GM12878 (cell line): ENCODE data around the gene KANTR. TPM values are rescaled to one million over a fixed set of nuclear protein-coding genes. Genes with fewer than 3 reads are reported as not detected.

Experiments used
- ATAC-seq: fragments of 200-7000 bp; cut with Tn5 transposase; 3 replicates; pipeline ENCODE4 v1.9.1; 2020; ENCODE audit warnings: mild to moderate bottlenecking, moderate library complexity
- BruUV-seq: library from RNA; stranded (reverse); fragments of 400-500 nt; replicated peaks from 2 replicates; lab custom pipeline; 2021; lab: Mats Ljungman, UMichigan
- CTCF ChIA-PET: fragments of 300-600 bp; sonication (Branson Sonifier 250); formaldehyde crosslinking; extraction: SDS; loops from one replicate; lab custom pipeline; 2021; ENCODE audit warnings: inconsistent platforms; lab: Yijun Ruan, JAX
- POLR2A ChIA-PET: fragments of 350-600 bp; formaldehyde crosslinking; extraction: SDS; loops from one replicate; lab custom pipeline; 2021; ENCODE audit warnings: inconsistent platforms; lab: Charles Lee
- RAD21 ChIA-PET: fragments of 300-600 bp; sonication (Branson Sonifier 250); formaldehyde crosslinking; loops from one replicate; lab custom pipeline; 2023; ENCODE audit warnings: antibody characterized with exemption; ENCODE audit not compliant: unreplicated experiment; lab: Charles Lee
- SMC1A ChIA-PET: fragments of 300-600 bp; sonication (Branson Sonifier 250); formaldehyde crosslinking; loops from one replicate; lab custom pipeline; 2023; ENCODE audit not compliant: unreplicated experiment, uncharacterized antibody; lab: Charles Lee
- DNase-seq: peaks from one replicate; pipeline ENCODE4 v3.0.0-alpha.2; 2011; ENCODE audit warnings: low read depth, low spot score
- FAIRE-seq: peaks from 3 replicates; lab custom pipeline; 2011; peaks lifted over from hg19 to GRCh38; lab: Jason Lieb, UNC
- H2AFZ ChIP-seq: 2 replicates; pipeline ENCODE4 v1.6.0; 2011; ENCODE audit warnings: low read depth, low read length, control low read depth; ENCODE audit not compliant: control insufficient read depth
- H3K27ac ChIP-seq: 2 replicates; pipeline ENCODE4 v1.5.1; 2011; ENCODE audit warnings: control low read depth; ENCODE audit not compliant: control insufficient read depth, insufficient read depth
- H3K27me3 ChIP-seq, 2 experiments: replicated peaks in 1 of 2; 2 replicates each; pipeline versions ENCODE4 v1.6.0 to v1.6.1; 2011; ENCODE audit warnings: low read length in 1 of 2; ENCODE audit not compliant: control insufficient read depth in 2 of 2, insufficient read depth in 2 of 2
- H3K36me3 ChIP-seq, 2 experiments: 2 replicates each; pipeline ENCODE4 v1.5.1; 2011; ENCODE audit warnings: low read length in 1 of 2; ENCODE audit not compliant: control insufficient read depth in 2 of 2, insufficient read depth in 2 of 2
- H3K4me1 ChIP-seq: 2 replicates; pipeline ENCODE4 v1.6.1; 2011; ENCODE audit warnings: mild to moderate bottlenecking, low read length, moderate library complexity, mixed read lengths; ENCODE audit not compliant: control insufficient read depth, insufficient read depth
- H3K4me2 ChIP-seq: 2 replicates; pipeline ENCODE4 v1.6.0; 2011; ENCODE audit warnings: control low read depth; ENCODE audit not compliant: control insufficient read depth, insufficient read depth
- H3K4me3 ChIP-seq: fragments of 200-600 bp; sonication (generic); 2 replicates; pipeline ENCODE4 v1.5.1; 2016
- H3K79me2 ChIP-seq: 2 replicates; pipeline ENCODE4 v1.6.0; 2011; ENCODE audit warnings: low read length; ENCODE audit not compliant: control insufficient read depth, insufficient read depth
- H3K9ac ChIP-seq: 2 replicates; pipeline ENCODE4 v1.8.0; 2011; ENCODE audit warnings: low read length, control low read depth, mixed read lengths; ENCODE audit not compliant: control insufficient read depth, insufficient read depth
- H3K9me3 ChIP-seq: replicated peaks from 3 replicates; pipeline ENCODE4 v1.5.1; 2011; ENCODE audit warnings: mild to moderate bottlenecking, low read length; ENCODE audit not compliant: control insufficient read depth, insufficient read depth
- H4K20me1 ChIP-seq: 2 replicates; pipeline ENCODE4 v1.6.0; 2011; ENCODE audit not compliant: control insufficient read depth, insufficient read depth
- CEBPZ ChIP-seq: fragments of 150-350 bp; IDR thresholded peaks from 2 replicates; pipeline ENCODE4 v1.6.1; 2016; ENCODE audit warnings: low read depth, low read length
- EP300 ChIP-seq, 2 experiments: fragments of 150-350 bp in 1 of 2; IDR thresholded peaks; 2 replicates each; pipeline ENCODE4 v1.6.1; 2011 to 2012; ENCODE audit warnings: low read depth in 2 of 2, low read length in 2 of 2, borderline replicate concordance in 1 of 2, improper control_type of control experiment in 1 of 2, inconsistent platforms in 1 of 2; ENCODE audit not compliant: control insufficient read depth in 1 of 2
- ETV6 ChIP-seq, 2 experiments: fragments of 450-650 bp in 1 of 2; IDR thresholded peaks in 1 of 2; conservative IDR thresholded peaks in 1 of 2; 2 replicates each; pipeline ENCODE4 v1.6.1; 2014; ENCODE audit warnings: antibody characterized with exemption in 1 of 2, borderline replicate concordance in 1 of 2, low read depth in 1 of 2, mild to moderate bottlenecking in 1 of 2, moderate library complexity in 1 of 2
- FOXM1 ChIP-seq: IDR thresholded peaks from 2 replicates; pipeline ENCODE4 v1.6.1; 2012; ENCODE audit warnings: low read depth, mild to moderate bottlenecking, inconsistent platforms, low read length, moderate library complexity
- IKZF2 ChIP-seq, 2 experiments: fragments of 450-650 bp; IDR thresholded peaks; 2 replicates each; pipeline ENCODE4 v1.6.1; 2017; ENCODE audit warnings: mild to moderate bottlenecking in 2 of 2, moderate library complexity in 2 of 2
- IRF5 ChIP-seq: fragments of 450-650 bp; IDR thresholded peaks from 2 replicates; pipeline ENCODE4 v1.6.1; 2017; ENCODE audit warnings: borderline replicate concordance
- MEF2B ChIP-seq: fragments of 450-650 bp; IDR thresholded peaks from 2 replicates; pipeline ENCODE4 v1.6.1; 2018; ENCODE audit warnings: mild to moderate bottlenecking, moderate library complexity; ENCODE audit not compliant: partially characterized antibody, poor library complexity, severe bottlenecking
- MYB ChIP-seq: fragments of 150-350 bp; IDR thresholded peaks from 2 replicates; pipeline ENCODE4 v1.6.1; 2014; ENCODE audit warnings: mild to moderate bottlenecking, low read depth, low read length, borderline replicate concordance
- MYC ChIP-seq: IDR thresholded peaks from 2 replicates; pipeline ENCODE4 v1.6.1; 2011; ENCODE audit warnings: mild to moderate bottlenecking, low read length, moderate library complexity, inconsistent platforms; ENCODE audit not compliant: insufficient read depth, insufficient replicate concordance, insufficient read length, severe bottlenecking
- NFYB ChIP-seq: IDR thresholded peaks from 2 replicates; pipeline ENCODE4 v1.6.1; 2011; ENCODE audit warnings: low read depth, mild to moderate bottlenecking, low read length, improper control_type of control experiment, moderate library complexity; ENCODE audit not compliant: insufficient read depth
- NKRF ChIP-seq: fragments of 450-650 bp; conservative IDR thresholded peaks from 2 replicates; pipeline ENCODE4 v1.6.1; 2017; ENCODE audit warnings: mild to moderate bottlenecking, moderate library complexity
- NR2C1 ChIP-seq: fragments of 450-650 bp; IDR thresholded peaks from 2 replicates; pipeline ENCODE4 v1.6.1; 2017; ENCODE audit warnings: antibody characterized with exemption, mild to moderate bottlenecking, moderate library complexity
- POU2F2 ChIP-seq: IDR thresholded peaks from 3 replicates; pipeline ENCODE4 v1.6.1; 2011; ENCODE audit warnings: low read depth, mild to moderate bottlenecking, low read length, borderline replicate concordance
- SIN3A ChIP-seq: IDR thresholded peaks from 2 replicates; pipeline ENCODE4 v1.6.1; 2012; ENCODE audit warnings: low read depth, low read length, improper control_type of control experiment
- SREBF1 ChIP-seq: IDR thresholded peaks from 2 replicates; pipeline ENCODE4 v1.6.1; 2012; ENCODE audit warnings: mild to moderate bottlenecking, low read length
- TCF12 ChIP-seq: IDR thresholded peaks from 2 replicates; pipeline ENCODE4 v1.6.1; 2011; ENCODE audit warnings: low read depth, mild to moderate bottlenecking, low read length
- ZBED1 ChIP-seq: IDR thresholded peaks from 2 replicates; pipeline ENCODE4 v1.6.1; 2016; ENCODE audit warnings: borderline replicate concordance
- ZNF24 ChIP-seq: fragments of 450-650 bp; IDR thresholded peaks from 2 replicates; pipeline ENCODE4 v1.6.1; 2017; ENCODE audit warnings: antibody characterized with exemption, mild to moderate bottlenecking
- WGBS: methylation state at CpG from one replicate; pipeline ENCODE4 v1.1.6; 2016; ENCODE audit warnings: low lambda C conversion rate; ENCODE audit not compliant: insufficient replicate concordance, insufficient coverage; ENCODE audit errors: missing lambda C conversion rate; 5-methylcytosine and 5-hydroxymethylcytosine counted together
- in situ Hi-C: fragments of 300-500 bp; cut with MboI; formaldehyde crosslinking; loops from 9 replicates; pipeline ENCODE4 v1.14.3; 2018; ENCODE audit warnings: mixed read lengths
- intact Hi-C: fragments of 100-400 bp; cut with micrococcal nuclease; formaldehyde crosslinking; loops from one replicate; pipeline ENCODE4 v1.14.2; 2022; ENCODE audit not compliant: unreplicated experiment
- polyA plus RNA-seq, 11 experiments: library from polyadenylated mRNA; depleted of rRNA in 4 of 11; unstranded in 6 of 11; stranded (reverse) in 5 of 11; fragments of >200 nt; fragmentation: Nextera tagmentation in 4 of 11; fragmentation: Illumina TruSeq in 1 of 11; extraction: Ambion mirVana in 4 of 11; extraction: Trizol in 1 of 11; gene quantifications; 1 replicate in 1 of 11; 2 replicates in 10 of 11; pipeline versions ENCODE4 v1.2.1 to v1.2.3, GENCODE V29; 2011 to 2016; ENCODE audit warnings: inconsistent platforms in 2 of 11, missing spikeins in 2 of 11, low read depth in 1 of 11
- total RNA-seq, 4 experiments: library from RNA; depleted of rRNA in 3 of 4; stranded (reverse); fragments of >200 nt in 3 of 4; fragmentation: Illumina TruSeq in 1 of 4; extraction: Trizol in 1 of 4; gene quantifications; 2 replicates each; pipeline versions ENCODE4 v1.2.1 to v1.2.3, GENCODE V29; 2013 to 2021

The KANTR gene
- total and polyA plus RNA-seq, 10 of the 15 experiments (the other 5 are each of a cell fraction or from before 2014, with no cell fraction given): 1.00 to 14.8 (median 5.5) TPM

- DNase-seq (no peak), ATAC-seq (no peak), FAIRE-seq (no peak)
- Histone ChIP-seq H3K4me3 (no peak overlapping the region), H3K27ac (peak overlapping the region; percentile 39), H3K9ac (no peak overlapping the region), H3K4me1 (no peaks in the 10 kb centered on the region), H3K4me2 (no peak overlapping the region), H3K27me3 (no peaks in the 10 kb centered on the region), H3K9me3 (no peaks in the 10 kb centered on the region), H3K36me3 (no peaks in the 10 kb centered on the region; a peak in 1 of 4 replicates), H2AFZ (no peak overlapping the region), H3K79me2 (no peaks in the 10 kb centered on the region), H4K20me1 (no peaks in the 10 kb centered on the region)
- in situ Hi-C loops (no loop called here), intact Hi-C loops (no loop called here)
- ChIA-PET SMC1A (no interaction called here), RAD21 (no interaction called here), CTCF (no interaction called here), POLR2A (no interaction called here)
- 58% methylated on average over 2 of the region's 2 CpGs for WGBS
- BruUV-seq: no TSS peak
- TF ChIP-seq POU2F2 (no peak), TCF12 (no peak), MEF2B (no peak), SREBF1 (no peak), ETV6 (conservative IDR thresholded peaks at IDR 0.05 in 1 of 2, IDR thresholded peaks at IDR 0.05 in 1 of 2; ENCODE audit: borderline replicate concordance in 1 of 2, low read depth in 1 of 2) (no peak), IRF5 (no peak), MYC (no peak), NFYB (no peak), NKRF (no peak), IKZF2 (IDR thresholded peaks at IDR 0.05) (no peak), NR2C1 (no peak), ZNF24 (no peak), CEBPZ (no peak), ZBED1 (no peak), MYB (no peak), SIN3A (no peak), FOXM1 (no peak), EP300 (IDR thresholded peaks at IDR 0.05; ENCODE audit: borderline replicate concordance in 1 of 2, control insufficient read depth in 1 of 2, low read depth in 2 of 2, low read length in 2 of 2) (no peak)
Measured at GRCh38 chrX:53115550-53115874, 21.6 kb downstream of the KANTR start.
